Naive thymus-derived CD4-positive, alpha-beta T cell (primary cell): ENCODE measurements around the gene SSBP4. TPM values are rescaled to one million over a fixed set of nuclear protein-coding genes. Genes with fewer than 3 reads are reported as not detected.

Source experiments
- ATAC-seq: fragments of 150-1000 bp; cut with Tn5 transposase; 2 replicates; pipeline ENCODE4 v1.10.0; 2021; ENCODE audit warnings: mild to moderate bottlenecking, moderate library complexity
- CTCF ChIA-PET: fragments of 350-600 bp; sonication (Branson Sonifier 250); formaldehyde crosslinking; loops from one replicate; lab custom pipeline; 2021; ENCODE audit warnings: antibody characterized with exemption; lab: Charles Lee
- POLR2A ChIA-PET: fragments of 350-600 bp; sonication (Branson Sonifier 250); formaldehyde crosslinking; loops from one replicate; lab custom pipeline; 2021; ENCODE audit warnings: antibody characterized with exemption, inconsistent platforms; lab: Charles Lee
- DNase-seq, 9 donors: peaks; one replicate each; pipeline versions ENCODE4 v3.0.0 to v3.0.0-alpha.2; 2020 to 2022; ENCODE audit warnings: mixed read lengths in 1 of 9
- H3K27ac ChIP-seq: one replicate; pipeline ENCODE4 v1.7.0; 2013; ENCODE audit warnings: mild to moderate bottlenecking, low read depth, low read length, moderate library complexity
- H3K27me3 ChIP-seq, 2 donors: one replicate each; pipeline ENCODE4 v1.7.0; 2013; ENCODE audit warnings: low read length in 2 of 2, mild to moderate bottlenecking in 2 of 2, moderate library complexity in 2 of 2; ENCODE audit not compliant: control insufficient read depth in 2 of 2, insufficient read depth in 2 of 2
- H3K36me3 ChIP-seq, 3 experiments: 1 replicate in 2 of 3; 2 replicates in 1 of 3; pipeline ENCODE4 v1.7.0; 2013; ENCODE audit warnings: low read length in 3 of 3, mild to moderate bottlenecking in 3 of 3, moderate library complexity in 1 of 3; ENCODE audit not compliant: insufficient read depth in 3 of 3, control insufficient read depth in 2 of 3
- H3K4me1 ChIP-seq, 2 donors: one replicate each; pipeline ENCODE4 v1.7.0; 2013; ENCODE audit warnings: low read length in 2 of 2, mild to moderate bottlenecking in 2 of 2, moderate library complexity in 1 of 2; ENCODE audit not compliant: control insufficient read depth in 2 of 2, insufficient read depth in 2 of 2
- H3K4me3 ChIP-seq: 2 replicates; pipeline ENCODE4 v1.7.0; 2013; ENCODE audit warnings: mild to moderate bottlenecking, low read length
- H3K9me3 ChIP-seq, 3 experiments: 1 replicate in 2 of 3; 2 replicates in 1 of 3; pipeline ENCODE4 v1.7.0; 2013; ENCODE audit warnings: low read length in 3 of 3; ENCODE audit not compliant: control insufficient read depth in 2 of 3
- H3K27ac Mint-ChIP-seq, 9 donors: one replicate each; pipeline ENCODE4 v1.8.0; 2020 to 2022; ENCODE audit warnings: mixed read lengths in 9 of 9, mild to moderate bottlenecking in 8 of 9, moderate library complexity in 5 of 9, inconsistent platforms in 2 of 9
- H3K27me3 Mint-ChIP-seq, 5 donors: one replicate each; pipeline ENCODE4 v1.8.0; 2021 to 2022; ENCODE audit warnings: mixed read lengths in 5 of 5, mild to moderate bottlenecking in 1 of 5
- H3K36me3 Mint-ChIP-seq, 5 donors: one replicate each; pipeline ENCODE4 v1.8.0; 2020 to 2022; ENCODE audit warnings: mixed read lengths in 5 of 5, mild to moderate bottlenecking in 3 of 5, inconsistent platforms in 1 of 5
- H3K4me1 Mint-ChIP-seq, 7 donors: one replicate each; pipeline ENCODE4 v1.8.0; 2020 to 2022; ENCODE audit warnings: mixed read lengths in 7 of 7, mild to moderate bottlenecking in 3 of 7, inconsistent platforms in 1 of 7
- H3K4me3 Mint-ChIP-seq, 10 donors: one replicate each; pipeline ENCODE4 v1.8.0; 2020 to 2022; ENCODE audit warnings: mild to moderate bottlenecking in 10 of 10, mixed read lengths in 10 of 10, moderate library complexity in 6 of 10, inconsistent platforms in 2 of 10
- H3K9me3 Mint-ChIP-seq, 11 donors: one replicate each; pipeline ENCODE4 v1.8.0; 2020 to 2022; ENCODE audit warnings: mixed read lengths in 11 of 11, mild to moderate bottlenecking in 4 of 11, inconsistent platforms in 1 of 11, moderate library complexity in 1 of 11
- intact Hi-C, 2 donors: fragments of 100-400 bp; cut with micrococcal nuclease; formaldehyde crosslinking; loops; one replicate each; pipeline ENCODE4 v1.15.1; 2023
- polyA plus RNA-seq, 2 donors: library from polyadenylated mRNA; unstranded; fragments of 300-500 nt; fragmentation: Illumina TruSeq; gene quantifications; one replicate each; pipeline ENCODE4 v1.2.3, GENCODE V29; 2021
- total RNA-seq, 6 experiments: library from RNA in 5 of 6; stranded (reverse) in 5 of 6; gene quantifications; 1 replicate in 5 of 6; 2 replicates in 1 of 6; pipeline ENCODE4 v1.2.3 and lab custom pipeline; 2021 to 2026

The SSBP4 gene
- total and polyA plus RNA-seq, 7 experiments from 2014 or later: 27.0 to 185 (median 40.7) TPM

GRCh38 chr19:18431351-18432197 lies 12.4 kb downstream of the SSBP4 start:
- H3K9me3 Mint-ChIP-seq: no peaks in the 10 kb centered on the region
- intact Hi-C loops: no loop called here
- H3K27me3 Mint-ChIP-seq: no peaks in the 10 kb centered on the region
- Histone ChIP-seq H3K4me3 (no peak overlapping the region), H3K36me3 (no peaks in the 10 kb centered on the region), H3K27me3 (no peaks in the 10 kb centered on the region), H3K4me1 (peaks cover 25 to 27% of the 10 kb centered on the region in 2 donors), H3K9me3 (no peaks in the 10 kb centered on the region), H3K27ac (no peak overlapping the region)
- peak overlapping the region in 1 of 9 donors; percentile 42 for H3K27ac Mint-ChIP-seq
- ATAC-seq (no peak), DNase-seq (no peak)
- peak overlapping the region in 5 of 10 donors; percentile 29 to 83 (median 44) for H3K4me3 Mint-ChIP-seq
- H3K4me1 Mint-ChIP-seq: peaks cover 0 to 30% (median 24%) of the 10 kb centered on the region in 7 donors
- H3K36me3 Mint-ChIP-seq: peaks cover 0 to 6% (median 0%) of the 10 kb centered on the region in 5 donors
- CTCF ChIA-PET: interaction anchor here (1.3 kb wide), 1 partner anchor 20 kb away, joined by 4 read pairs; no protein-coding TSS in a partner anchor
- POLR2A ChIA-PET: interaction anchor here (0.6 kb wide), 1 partner anchor 476 kb away, joined by 3 read pairs; no protein-coding TSS in a partner anchor

GRCh38 chr19:18432275-18433014 lies 13.2 kb downstream of the SSBP4 start:
- POLR2A ChIA-PET: interaction anchor here (1.3 kb wide), 1 partner anchor 11 kb away, joined by 5 read pairs; no protein-coding TSS in a partner anchor
- H3K9me3 ChIP-seq: no peaks in the 10 kb centered on the region
- peaks cover 27% of the 10 kb centered on the region in 2 donors for H3K4me1 ChIP-seq
- intact Hi-C loops: no loop called here
- Mint-ChIP-seq H3K4me1 (peaks cover 0 to 30% (median 22%) of the 10 kb centered on the region in 7 donors), H3K9me3 (no peaks in the 10 kb centered on the region), H3K36me3 (peaks cover 0 to 6% (median 0%) of the 10 kb centered on the region in 5 donors), H3K27ac (peak overlapping the region in 1 of 9 donors; percentile 46), H3K4me3 (peak overlapping the region in 9 of 10 donors; percentile 39 to 84 (median 68)), H3K27me3 (no peaks in the 10 kb centered on the region)
- peak overlapping the region; percentile 48 for H3K4me3 ChIP-seq
- ATAC-seq: no peak
- no peaks in the 10 kb centered on the region for H3K36me3 ChIP-seq
- DNase-seq: no peak
- H3K27ac ChIP-seq: peak overlapping the region; percentile 72
- CTCF ChIA-PET: interaction anchor here (1.3 kb wide), 1 partner anchor 21 kb away, joined by 4 read pairs; no protein-coding TSS in a partner anchor
- H3K27me3 ChIP-seq: no peaks in the 10 kb centered on the region

GRCh38 chr19:18433015-18433691 lies 14.0 kb downstream of the SSBP4 start:
- no peaks in the 10 kb centered on the region for H3K27me3 Mint-ChIP-seq
- H3K9me3 ChIP-seq: no peaks in the 10 kb centered on the region
- peaks cover 26 to 27% of the 10 kb centered on the region in 2 donors for H3K4me1 ChIP-seq
- DNase-seq: peak in 7 of 9 donors; percentile 37 to 55 (median 47)
- H3K36me3 Mint-ChIP-seq: peaks cover 0 to 6% (median 0%) of the 10 kb centered on the region in 5 donors
- H3K9me3 Mint-ChIP-seq: no peaks in the 10 kb centered on the region
- ChIA-PET CTCF (no interaction called here), POLR2A (interaction anchor here (0.5 to 1.8 kb wide), 3 partner anchors 10 to 88 kb away, joined by 3 to 5 read pairs (median 5); partner anchors contain the start of gene SSBP4)
- peak overlapping the region; percentile 72 for H3K27ac ChIP-seq
- ATAC-seq: peak; percentile 5
- H3K4me3 Mint-ChIP-seq: peak overlapping the region in 9 of 10 donors; percentile 35 to 84 (median 68)
- H3K36me3 ChIP-seq: no peaks in the 10 kb centered on the region
- H3K4me3 ChIP-seq: peak overlapping the region; percentile 48
- H3K27ac Mint-ChIP-seq: peak overlapping the region in 1 of 9 donors; percentile 46
- H3K27me3 ChIP-seq: no peaks in the 10 kb centered on the region
- intact Hi-C loops: no loop called here
- H3K4me1 Mint-ChIP-seq: peaks cover 0 to 30% (median 22%) of the 10 kb centered on the region in 7 donors

- ChIA-PET POLR2A (interaction anchor here (0.5 to 1.8 kb wide), 3 partner anchors 10 to 87 kb away, joined by 3 to 5 read pairs (median 5); partner anchors contain the start of gene SSBP4), CTCF (no interaction called here)
- peak overlapping the region in 4 of 9 donors; percentile 29 to 71 (median 38) for H3K27ac Mint-ChIP-seq
- Histone ChIP-seq H3K4me1 (peaks cover 19 to 27% of the 10 kb centered on the region in 2 donors), H3K27ac (peak overlapping the region; percentile 41), H3K4me3 (no peak overlapping the region), H3K9me3 (no peaks in the 10 kb centered on the region), H3K27me3 (no peaks in the 10 kb centered on the region), H3K36me3 (no peaks in the 10 kb centered on the region)
- no peak for DNase-seq
- ATAC-seq: no peak
- peaks cover 0 to 30% (median 22%) of the 10 kb centered on the region in 7 donors for H3K4me1 Mint-ChIP-seq
- H3K36me3 Mint-ChIP-seq: peaks cover 0 to 6% (median 0%) of the 10 kb centered on the region in 5 donors
- intact Hi-C loops: no loop called here
- H3K4me3 Mint-ChIP-seq: peak overlapping the region; percentile 40 to 83 (median 68)
- no peaks in the 10 kb centered on the region for H3K27me3 Mint-ChIP-seq
- H3K9me3 Mint-ChIP-seq: no peaks in the 10 kb centered on the region
These were observed 14.7 kb downstream of the SSBP4 start for GRCh38 chr19:18433735-18434398.

GRCh38 chr19:18434411-18435175 lies 15.4 kb downstream of the SSBP4 start:
- ATAC-seq: no peak
- ChIA-PET CTCF (interaction anchor here (0.6 kb wide), 1 partner anchor 19 kb away, joined by 3 read pairs; no protein-coding TSS in a partner anchor), POLR2A (interaction anchor here (1.0 to 1.8 kb wide), 2 partner anchors 16 to 86 kb away, joined by 3 to 5 read pairs; partner anchors contain the start of gene SSBP4)
- DNase-seq: no peak
- peak overlapping the region in 5 of 9 donors; percentile 38 to 71 (median 49) for H3K27ac Mint-ChIP-seq
- no peaks in the 10 kb centered on the region for H3K9me3 ChIP-seq
- peak overlapping the region; percentile 40 to 83 (median 68) for H3K4me3 Mint-ChIP-seq
- no peaks in the 10 kb centered on the region for H3K27me3 Mint-ChIP-seq
- no peaks in the 10 kb centered on the region for H3K9me3 Mint-ChIP-seq
- no peak overlapping the region for H3K27ac ChIP-seq
- H3K36me3 ChIP-seq: no peaks in the 10 kb centered on the region
- H3K36me3 Mint-ChIP-seq: peaks cover 0 to 6% (median 0%) of the 10 kb centered on the region in 5 donors
- H3K27me3 ChIP-seq: no peaks in the 10 kb centered on the region
- peaks cover 0 to 29% (median 23%) of the 10 kb centered on the region in 7 donors for H3K4me1 Mint-ChIP-seq
- peaks cover 18 to 25% of the 10 kb centered on the region in 2 donors for H3K4me1 ChIP-seq
- H3K4me3 ChIP-seq: no peak overlapping the region
- intact Hi-C loops: loop anchor here in 1 of 2 donors (5.0 kb wide), 1 partner anchor 203 kb away; the partner anchor contains the start of gene KLHL26
